Measurements from ENCODE around the gene ATXN1.

Gene ATXN1

DNA sequence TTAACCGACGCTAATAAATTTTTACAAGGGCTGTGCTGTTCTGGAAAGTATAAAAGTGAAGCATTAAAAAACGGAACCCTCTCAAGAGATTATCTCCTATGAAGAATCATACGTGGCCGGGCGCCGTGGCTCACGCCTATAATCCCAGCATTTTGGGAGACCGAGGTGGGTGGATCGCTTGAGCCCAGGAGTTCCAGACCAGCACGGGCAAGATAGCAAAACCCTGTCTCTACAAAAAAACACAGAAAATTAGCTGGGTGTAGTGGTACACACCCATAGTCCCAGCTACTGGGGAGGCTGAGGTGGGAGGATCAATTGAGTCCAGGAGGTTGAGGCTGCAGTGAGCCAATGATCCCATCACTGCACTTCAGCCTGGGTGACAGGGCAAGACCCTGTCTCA, 439.4 kb downstream of the ATXN1 start:
- FAIRE-seq, result no peak

DNA sequence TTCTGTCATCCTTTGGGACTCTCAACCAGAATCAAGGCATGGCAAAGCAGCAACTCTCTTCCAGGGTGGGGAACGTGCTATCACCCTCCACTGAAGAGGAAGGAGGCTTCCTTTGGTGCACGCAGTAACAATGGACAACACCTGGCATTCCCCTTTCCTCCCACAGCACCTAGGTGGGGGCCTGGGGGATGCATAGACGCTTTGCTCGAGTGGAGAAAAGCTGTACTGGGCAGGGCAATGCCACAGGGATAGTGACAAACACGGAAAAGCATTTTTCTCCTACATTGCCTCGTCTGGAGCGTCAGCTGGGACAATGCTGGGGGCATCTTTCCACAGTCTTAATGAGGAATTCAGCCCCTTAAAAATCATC, 439.9 kb downstream of the ATXN1 start:
- no peak for FAIRE-seq

DNA sequence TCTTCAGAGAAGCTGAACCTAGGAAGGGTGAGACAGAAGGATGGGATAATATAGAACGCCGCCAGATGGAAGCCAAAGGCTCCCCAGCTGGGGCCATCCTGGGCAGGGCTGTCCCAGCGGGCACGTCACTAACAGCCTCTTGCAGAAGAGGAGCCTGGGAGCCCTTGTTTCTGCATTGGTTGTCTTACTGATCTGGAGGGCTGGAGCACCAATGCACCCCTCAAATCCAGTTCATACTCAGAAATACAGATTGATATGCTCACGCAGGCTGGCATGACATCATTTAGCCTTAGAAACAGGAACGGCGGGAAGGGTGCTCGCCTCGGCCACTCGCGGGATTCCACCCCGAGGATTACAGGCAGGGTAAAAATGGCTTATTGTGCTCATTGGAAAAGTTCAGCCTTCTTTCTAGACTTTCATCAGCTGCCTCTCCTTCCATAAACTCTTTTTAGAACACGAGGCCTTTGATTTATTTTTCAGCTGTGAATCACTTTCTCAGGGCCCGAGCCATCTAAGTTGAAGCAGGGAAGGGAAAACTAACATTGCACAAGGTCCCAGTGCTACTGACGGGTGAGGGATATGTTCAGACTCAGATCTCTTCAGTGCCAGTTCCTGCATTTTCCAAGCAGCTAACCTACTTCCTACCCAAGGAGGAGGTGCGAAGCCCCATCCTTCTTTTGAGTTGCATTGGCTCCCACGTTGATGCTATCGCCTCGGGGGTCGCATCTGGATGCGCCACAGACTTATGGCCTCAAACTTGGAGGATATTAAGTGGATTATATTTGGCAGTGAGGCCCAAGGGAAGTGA, 440.5 kb downstream of the ATXN1 start:
- no peak for FAIRE-seq

DNA sequence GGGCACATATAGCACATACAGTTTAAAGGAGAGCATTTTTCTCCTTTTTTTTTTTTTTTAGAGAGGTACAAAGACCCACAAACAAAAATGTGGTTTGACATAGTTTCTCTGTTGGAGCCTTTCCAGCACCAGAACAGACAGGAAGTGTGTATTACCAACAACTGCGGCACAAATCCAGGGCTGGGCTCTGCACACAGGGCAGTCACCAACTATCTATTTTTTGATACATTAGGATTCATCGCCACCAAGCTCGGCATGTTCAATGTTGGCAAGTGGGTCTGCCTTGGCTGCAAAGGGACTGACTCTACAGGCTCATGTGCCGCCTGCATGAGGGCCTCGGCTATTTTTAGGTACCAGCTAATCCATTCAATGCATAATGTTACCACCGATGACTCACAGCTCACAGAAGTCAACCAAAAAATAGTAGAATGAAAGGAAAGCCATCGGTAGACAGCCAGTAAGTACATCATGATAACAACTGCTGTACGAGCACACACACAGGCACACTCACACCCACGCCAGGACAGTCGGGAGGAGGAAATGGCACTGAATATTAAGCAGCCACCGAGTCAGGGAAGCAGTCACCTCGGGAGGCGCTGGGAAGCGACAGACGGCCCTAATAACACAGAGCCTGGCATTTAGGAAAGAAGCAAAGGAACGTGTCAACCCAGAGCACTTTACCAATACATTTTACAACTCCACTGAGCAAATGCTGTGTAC, 441.3 kb downstream of the ATXN1 start:
- no peak for FAIRE-seq

DNA sequence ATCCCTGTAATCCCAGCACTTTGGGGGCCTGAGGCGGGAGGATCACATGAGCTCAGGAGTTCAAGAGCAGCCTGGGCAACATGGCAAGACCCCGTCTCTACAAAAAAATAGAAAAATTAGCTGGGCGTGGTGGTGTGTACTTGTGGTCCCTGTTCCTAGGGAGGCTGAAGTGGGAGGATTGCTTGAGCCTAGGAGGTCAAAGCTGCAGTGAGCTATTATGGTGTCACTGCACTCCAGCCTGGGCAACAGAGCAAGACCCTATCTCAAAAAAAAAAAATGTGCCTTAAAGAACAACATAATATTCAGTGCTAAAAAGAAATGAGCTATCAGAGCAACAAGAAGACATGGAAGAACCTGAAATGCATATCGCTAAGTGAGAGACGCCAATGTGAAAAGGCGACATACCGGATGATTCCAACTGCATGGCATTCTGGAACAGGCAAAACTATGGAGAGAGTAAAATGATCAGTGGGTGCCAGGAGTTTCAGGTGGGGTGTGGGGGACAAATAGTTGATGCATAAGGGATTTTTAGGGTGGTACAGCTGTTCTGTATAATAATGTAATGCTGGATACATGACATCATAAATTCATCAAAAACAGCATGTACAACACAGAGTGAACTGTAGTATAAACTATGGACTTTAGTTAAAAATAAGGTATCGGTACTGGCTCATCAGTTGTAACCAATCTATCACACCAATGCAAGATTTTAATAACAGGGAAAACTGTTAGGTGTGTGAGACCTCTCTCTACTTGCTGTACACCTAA, 442.1 kb downstream of the ATXN1 start:
- no peak for FAIRE-seq

DNA sequence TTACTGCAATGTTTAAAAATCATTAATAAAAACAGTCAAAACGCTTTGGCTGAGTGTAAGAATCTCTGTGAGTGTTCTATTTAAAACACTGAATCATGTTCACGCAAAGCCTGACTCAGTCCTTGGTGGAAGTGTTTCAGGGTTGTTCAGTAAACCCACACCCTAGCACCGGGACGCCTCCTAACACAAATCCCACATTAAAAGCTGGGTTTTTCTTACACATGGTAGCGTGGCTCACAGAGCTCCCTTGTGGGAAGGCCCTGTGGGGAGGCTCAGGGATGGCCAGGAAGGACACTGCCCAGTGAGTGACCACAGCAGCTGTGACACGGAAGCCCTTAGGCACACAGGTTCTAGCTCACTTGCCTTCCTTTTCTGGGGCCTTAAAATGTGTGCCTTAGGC, 442.7 kb downstream of the ATXN1 start:
- no peak for FAIRE-seq

DNA sequence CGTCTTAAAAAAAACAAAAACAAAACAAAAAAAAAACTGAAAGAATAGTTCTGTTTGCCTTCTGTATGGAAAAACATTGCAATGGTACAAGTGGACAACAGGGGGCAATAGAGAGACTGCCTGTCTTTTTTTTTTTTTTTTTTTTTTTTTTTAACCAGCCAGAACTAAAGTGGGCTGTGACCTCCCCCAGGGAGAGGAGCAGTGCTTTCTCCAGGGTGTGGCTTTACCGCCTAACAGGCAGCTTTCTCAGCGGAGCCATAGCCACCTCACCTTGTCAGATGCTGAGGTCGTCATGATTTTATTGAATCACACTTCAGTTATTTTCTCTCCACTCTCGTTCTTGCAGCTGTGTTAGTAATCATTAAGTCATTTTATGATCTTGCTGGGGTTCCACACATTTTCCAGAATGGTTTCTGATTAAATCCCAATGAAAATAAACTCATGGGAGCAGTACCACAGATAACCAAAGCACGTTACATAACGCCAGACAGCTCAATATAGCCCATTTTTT, 444.5 kb downstream of the ATXN1 start:
- no peak for FAIRE-seq

DNA sequence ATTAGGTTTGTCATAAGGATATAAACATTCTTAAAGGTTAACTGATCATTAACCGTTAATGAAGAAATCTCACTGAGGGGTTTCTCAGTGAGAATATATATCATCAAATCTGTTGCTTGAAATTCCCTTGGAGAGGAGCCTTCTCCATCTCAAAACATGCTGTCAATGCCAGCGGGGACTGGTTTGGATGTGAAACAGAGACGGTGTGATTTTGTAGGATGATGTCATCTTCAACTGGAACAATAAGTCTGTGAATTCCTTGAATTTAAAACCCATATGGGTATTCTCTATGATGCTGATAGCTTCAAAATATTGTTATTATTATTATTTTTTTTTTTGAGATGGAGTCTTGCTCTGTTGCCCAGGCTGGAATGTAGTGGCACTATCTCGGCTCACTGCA, 447.0 kb downstream of the ATXN1 start:
- FAIRE-seq, result no peak

DNA sequence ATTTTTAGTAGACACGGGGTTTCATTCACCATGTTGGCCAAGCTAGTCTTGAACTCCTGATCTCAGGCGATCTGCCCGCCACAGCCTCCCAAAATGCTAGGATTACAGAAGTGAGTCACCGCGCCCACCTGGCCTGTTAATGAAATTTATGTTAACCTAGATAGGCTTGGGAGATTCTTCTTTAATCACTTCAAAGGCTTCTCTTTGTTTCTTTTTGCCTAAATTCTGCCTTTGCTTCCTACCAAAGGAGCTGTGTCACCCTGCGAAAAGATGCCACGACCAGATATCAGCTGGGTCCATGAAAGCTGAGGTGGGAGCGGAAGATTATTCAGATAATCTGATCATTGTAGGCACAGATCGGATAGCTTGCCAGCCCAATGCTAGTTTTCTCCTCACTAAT, 447.5 kb downstream of the ATXN1 start:
- no peak for FAIRE-seq

DNA sequence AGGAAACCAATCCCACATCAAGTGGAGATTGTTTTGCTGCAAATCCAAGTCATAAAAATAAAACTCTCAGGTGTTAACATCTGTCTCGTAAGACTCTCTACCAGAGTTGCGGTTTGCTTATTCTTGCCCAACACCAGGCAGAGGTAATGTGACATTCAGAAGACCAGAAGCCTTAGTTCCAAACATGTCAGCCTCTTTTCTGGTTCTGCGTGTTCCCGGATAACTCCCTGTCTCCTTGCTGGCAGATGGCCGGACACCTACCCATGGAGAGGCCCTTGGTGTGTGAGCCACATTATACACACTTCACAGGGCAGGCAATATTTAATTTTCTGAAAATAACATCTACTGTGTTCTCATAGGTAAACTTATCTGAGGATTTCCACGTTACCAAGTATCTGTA, 449.5 kb downstream of the ATXN1 start:
- FAIRE-seq, result no peak

DNA sequence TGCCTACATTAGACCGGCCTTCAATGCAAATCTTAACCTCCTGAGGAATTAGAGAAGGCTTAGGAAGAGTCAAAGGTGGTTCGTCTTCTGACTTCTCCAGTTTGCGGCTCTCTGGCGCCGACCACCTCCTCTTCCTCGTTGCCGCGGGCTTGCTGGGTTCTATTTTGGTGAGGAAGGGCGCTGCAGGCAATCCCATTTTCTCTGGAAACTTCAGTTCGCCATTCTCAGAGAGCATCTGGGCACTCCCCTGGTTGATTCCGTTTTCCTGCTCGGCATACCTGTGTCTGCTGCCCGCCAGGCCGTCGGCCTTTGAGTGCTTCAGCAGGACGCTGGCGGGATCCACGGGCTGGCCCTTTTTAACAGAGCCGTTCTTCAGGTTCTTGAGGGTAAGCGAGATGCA, 454.9 kb downstream of the ATXN1 start:
- no peak for FAIRE-seq

DNA sequence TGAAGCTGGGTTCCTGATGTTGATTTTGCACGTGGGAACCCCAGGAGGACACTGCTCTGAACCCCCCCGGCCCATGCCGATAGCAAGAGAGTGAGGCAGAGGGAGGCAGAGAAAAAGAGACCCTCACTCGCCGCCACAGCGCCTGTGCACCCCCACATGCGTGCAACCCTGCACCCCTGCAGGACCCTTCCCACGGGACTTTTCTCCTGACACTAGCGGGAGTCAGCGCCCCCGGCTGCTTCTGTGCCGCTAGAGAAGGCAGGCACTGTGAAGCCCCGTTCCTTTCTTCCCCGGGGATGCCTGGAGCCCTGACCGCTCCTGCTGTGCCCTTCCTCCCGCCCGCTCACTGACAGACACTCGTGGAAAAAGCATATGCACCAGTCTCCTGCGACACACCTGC, 455.5 kb downstream of the ATXN1 start:
- FAIRE-seq, result no peak

DNA sequence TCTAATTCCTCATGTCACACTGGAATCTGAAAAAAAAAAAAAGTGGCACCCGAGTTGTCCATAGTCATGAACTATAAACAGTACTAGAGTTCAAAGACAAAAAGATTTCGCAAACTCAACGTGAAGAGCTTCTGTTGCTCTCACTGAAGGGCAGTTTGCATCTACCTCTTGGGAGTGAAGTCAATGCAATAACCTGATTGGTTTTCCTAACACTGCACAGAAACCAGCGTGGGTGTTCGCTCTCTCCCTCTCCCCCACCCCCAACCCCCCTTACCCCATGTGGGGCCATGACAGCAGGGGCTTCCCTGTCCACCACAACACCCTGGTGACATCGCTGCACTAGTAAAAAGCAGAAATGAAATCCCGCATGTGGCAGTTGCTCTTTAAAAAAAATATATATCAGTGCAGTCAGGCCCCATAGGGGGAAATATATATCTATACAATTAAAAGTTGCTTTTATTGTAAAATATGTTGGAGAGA, 456.0 kb downstream of the ATXN1 start:
- FAIRE-seq, result no peak

DNA sequence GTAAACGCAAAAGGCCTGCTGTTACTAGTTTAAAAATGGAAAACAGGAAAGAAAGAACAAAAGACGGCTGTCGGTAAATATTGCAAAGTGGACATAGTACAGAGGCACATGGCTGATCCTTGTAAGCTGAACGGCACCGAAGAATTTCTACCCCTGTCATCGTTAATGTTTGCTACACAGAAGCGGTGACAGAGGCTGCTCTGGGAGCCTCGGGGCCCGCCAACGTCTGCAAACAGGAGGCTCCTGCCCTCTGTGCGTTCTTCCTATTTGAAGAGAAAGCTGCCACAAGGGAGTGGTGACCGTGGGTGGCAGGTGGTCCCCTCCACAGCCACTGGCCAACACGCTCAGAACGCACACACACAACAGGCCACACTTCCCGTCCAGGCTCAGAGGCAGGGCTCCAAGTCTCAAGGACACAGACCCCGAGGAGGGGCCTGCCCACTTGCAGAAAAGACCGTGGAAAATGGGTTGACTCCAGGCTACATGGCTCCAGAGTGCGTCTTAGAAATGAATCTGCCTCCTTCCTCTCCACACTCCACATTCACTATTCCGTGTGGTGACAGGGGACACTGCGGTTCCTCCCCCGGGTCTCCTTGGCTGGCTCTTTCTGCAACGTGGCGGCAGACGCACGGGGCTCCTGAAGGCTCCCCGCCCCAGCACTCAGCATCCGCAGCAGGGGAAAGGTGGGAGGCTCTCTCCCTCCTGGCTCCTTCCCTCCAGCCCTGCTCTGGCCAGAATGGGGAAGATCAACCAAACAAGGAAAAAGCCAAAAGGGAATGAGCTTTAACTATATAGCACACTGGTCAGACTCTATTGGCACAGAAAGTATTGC, 458.3 kb downstream of the ATXN1 start:
- FAIRE-seq, result no peak

DNA sequence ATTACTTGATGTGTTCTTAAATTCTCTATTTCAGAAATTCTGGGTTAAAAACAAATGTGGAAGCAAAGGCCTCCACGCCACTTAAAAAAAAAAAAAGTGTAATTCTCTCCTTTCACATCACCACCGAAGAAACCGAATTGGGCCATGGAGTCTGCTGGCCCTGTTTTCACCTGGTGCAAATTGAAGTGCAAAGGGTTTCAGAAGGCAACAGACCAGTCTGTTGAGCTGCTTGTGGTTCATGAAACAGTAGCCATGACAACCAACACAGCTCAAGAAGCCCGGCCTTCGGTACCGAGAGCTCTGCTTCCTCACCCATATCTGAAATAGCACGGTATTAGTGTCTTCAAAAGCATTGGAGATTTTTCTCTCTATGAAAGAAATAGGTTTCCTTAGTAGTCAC, 459.7 kb downstream of the ATXN1 start:
- no peak for FAIRE-seq

DNA sequence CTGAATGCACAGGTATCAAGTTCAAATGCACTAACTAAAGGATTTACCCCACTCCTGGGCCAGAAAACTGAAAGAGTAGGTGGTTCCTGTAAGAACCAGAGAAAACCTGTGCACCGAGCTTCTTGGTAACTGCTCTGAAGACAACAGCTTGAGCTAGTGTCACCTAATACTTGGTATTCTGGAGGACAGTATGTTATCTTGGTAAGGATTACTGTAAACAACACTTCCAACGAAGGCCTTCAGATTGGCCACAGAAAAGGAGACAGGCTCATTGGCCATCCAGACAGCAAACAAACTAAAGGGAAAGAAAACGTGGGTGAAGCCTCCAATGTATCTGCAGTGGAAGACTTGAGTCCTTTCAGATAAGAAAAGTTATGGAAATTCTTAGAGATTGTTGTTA, 461.4 kb downstream of the ATXN1 start:
- FAIRE-seq, result no peak

DNA sequence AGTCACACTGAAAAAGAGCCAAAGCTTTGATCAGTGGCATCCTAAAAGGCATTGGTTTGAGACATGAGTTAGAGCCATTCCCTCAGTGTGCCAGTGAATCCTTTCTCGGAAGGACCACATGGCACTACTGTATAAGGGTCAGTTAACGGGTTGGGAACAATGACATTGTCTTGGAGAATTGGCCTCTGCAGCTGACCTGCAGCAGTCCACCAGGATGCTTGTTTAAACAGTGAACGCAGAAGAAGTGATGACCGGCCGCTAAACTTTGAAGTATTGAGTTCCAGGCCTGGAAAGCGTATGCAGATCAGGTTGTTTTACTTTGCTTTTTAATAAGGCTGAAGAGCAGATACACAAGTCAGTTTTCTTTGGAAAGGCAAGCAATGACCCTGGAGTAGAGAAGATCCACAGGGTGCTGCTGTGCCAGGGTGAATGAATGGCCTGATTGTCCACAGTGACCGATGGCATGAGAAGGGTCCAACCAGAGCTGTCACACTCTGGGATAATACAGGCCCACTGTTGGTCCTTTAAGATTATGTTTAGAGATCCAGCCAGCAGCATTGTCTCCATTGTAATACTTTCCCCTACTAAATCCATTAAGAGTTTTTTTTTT, 465.1 kb downstream of the ATXN1 start:
- FAIRE-seq, result no peak

DNA sequence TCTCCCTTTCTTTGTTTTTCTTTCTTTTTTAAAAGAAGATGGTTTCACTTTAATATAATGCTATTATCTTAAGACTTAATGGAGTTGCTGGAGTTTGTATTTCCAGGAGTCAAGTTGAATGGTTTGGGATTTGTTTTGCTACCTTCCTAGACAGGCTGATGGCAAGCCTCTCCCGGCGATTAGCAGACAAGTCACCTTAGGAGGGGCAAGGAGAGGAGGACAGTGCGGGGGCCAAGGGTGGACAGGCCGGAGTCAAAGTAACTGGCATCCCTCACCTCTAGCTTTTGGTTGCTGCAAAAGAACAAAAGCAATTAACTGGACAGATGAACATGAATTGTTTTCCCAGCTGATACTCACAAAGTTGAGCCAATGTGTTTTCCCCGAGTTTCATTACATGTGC, 465.8 kb downstream of the ATXN1 start:
- no peak for FAIRE-seq

DNA sequence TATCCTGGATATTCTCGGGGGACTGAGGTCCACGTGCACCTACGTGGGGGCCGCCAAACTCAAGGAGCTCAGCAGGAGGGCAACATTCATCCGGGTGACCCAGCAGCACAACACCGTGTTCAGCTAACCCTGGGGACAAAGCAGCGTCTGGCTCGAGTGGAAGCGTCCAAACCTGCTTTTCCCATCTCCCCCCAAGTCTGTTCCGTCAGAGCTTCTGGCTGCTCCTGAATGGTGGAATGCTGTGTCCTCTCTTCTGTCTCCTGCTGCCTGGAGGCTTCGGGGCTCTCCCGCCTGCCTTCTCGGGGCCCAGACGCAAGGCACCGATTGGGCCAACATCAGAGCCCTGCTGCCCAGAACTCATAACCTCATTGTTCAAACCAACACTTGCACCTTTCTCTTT, 466.2 kb downstream of the ATXN1 start:
- no peak for FAIRE-seq

DNA sequence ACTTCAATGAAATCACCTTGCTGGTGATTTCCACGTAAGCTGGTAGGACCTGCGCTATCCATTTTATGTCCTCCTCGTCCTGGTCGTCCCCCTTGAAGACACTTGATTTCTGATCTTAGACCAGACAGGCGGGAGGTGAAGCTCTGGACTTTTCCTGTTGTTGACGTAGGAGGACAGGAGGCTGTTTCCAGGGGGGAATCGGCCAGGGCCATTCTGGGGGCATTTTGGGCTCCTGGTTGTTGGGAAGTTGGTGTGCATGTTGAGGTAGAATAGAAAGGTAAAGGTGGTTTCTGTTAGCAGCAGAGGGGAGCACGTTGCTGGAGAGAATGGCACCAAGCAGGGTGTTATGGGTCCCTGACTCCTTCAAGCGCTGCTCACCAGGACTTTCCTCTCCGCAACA, 466.9 kb downstream of the ATXN1 start:
- no peak for FAIRE-seq

DNA sequence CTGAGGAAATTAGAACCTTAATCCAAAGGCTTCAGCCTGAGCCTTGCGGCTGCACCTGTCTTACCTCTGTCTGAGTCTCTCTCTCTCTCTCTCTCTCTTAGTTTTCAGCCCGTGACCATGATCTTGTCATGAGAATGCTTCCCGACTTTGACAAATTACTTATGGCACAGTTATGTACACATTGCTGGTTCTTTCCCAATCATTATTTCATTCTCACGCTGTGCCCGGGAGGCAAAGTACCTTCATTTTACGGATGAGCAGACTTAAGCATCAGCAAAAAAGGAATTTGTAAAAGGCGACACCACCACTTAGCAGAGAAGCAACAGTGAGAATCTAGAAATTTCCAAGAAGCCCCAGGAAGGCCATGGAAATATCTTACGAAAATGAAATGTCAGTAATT, 468.3 kb downstream of the ATXN1 start:
- FAIRE-seq, result no peak

DNA sequence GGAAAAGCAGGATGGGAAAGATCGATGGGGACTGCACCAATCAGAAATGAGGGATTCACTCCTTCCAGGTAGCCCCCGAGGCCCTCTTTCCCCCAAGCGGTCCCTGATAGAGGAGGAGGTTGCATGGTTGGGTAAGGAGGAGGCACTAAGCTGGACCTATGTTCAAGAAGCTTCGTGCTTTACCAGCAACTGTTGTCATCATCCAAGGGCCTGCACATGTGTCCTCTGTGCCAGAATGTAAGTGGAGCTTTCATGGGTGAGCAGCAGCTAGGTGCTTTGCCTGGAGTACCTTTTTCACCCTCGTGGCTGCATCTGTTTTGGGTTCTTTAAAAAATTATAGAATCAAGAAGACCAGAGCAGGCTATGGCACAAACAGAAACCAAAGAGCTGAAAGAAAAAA, 468.8 kb downstream of the ATXN1 start:
- no peak for FAIRE-seq
